Heart left ventricle (tissue), 16 donors: ENCODE results near the gene MAP3K20. TPM values are rescaled to one million over a fixed set of nuclear protein-coding genes. Genes with fewer than 3 reads are reported as not detected.
"Not testable (repeated sequence)": the region's sequence is repeated elsewhere in the genome, so short reads cannot be mapped to it uniquely, and the experiment has no call there.

Source experiments
- ATAC-seq, 4 donors: fragments of 200-7000 bp; cut with Tn5 transposase; one replicate each; pipeline ENCODE4 v1.9.1; 2020 to 2022; ENCODE audit warnings: moderate library complexity in 4 of 4, mild to moderate bottlenecking in 3 of 4, moderate number of reproducible peaks in 1 of 4
- DNase-seq, 5 donors: peaks; one replicate each; pipeline ENCODE4 v3.0.0-alpha.2; 2020
- H3K27ac ChIP-seq, 12 donors: fragments of 200-600 bp; sonication (generic) in 4 of 12; one replicate each; pipeline versions ENCODE4 v1.5.0 to v1.8.0; 2016 to 2022; ENCODE audit warnings: mild to moderate bottlenecking in 2 of 12
- H3K27me3 ChIP-seq, 9 donors: fragments of 200-600 bp; sonication (generic) in 2 of 9; one replicate each; pipeline versions ENCODE4 v1.5.1 to v1.8.0; 2016 to 2022; ENCODE audit warnings: mild to moderate bottlenecking in 3 of 9
- H3K36me3 ChIP-seq, 9 donors: fragments of 200-600 bp; sonication (generic) in 2 of 9; one replicate each; pipeline versions ENCODE4 v1.5.0 to v1.8.0; 2018 to 2022; ENCODE audit warnings: mild to moderate bottlenecking in 2 of 9
- H3K4me1 ChIP-seq, 12 donors: fragments of 200-600 bp; sonication (generic) in 4 of 12; one replicate each; pipeline versions ENCODE4 v1.5.0 to v1.8.0; 2016 to 2022; ENCODE audit warnings: mild to moderate bottlenecking in 3 of 12
- H3K4me3 ChIP-seq, 12 donors: fragments of 200-600 bp; sonication (generic) in 4 of 12; one replicate each; pipeline versions ENCODE4 v1.5.0 to v1.8.0; 2017 to 2022; ENCODE audit warnings: mild to moderate bottlenecking in 9 of 12, moderate library complexity in 4 of 12
- H3K9me3 ChIP-seq, 12 donors: fragments of 200-600 bp; sonication (generic) in 4 of 12; one replicate each; pipeline versions ENCODE4 v1.5.0 to v1.8.0; 2016 to 2022; ENCODE audit warnings: mild to moderate bottlenecking in 1 of 12
- POLR2A ChIP-seq, 2 donors: fragments of 450-650 bp; IDR thresholded peaks; one replicate each; pipeline ENCODE4 v1.6.1; 2017; ENCODE audit warnings: antibody characterized with exemption in 2 of 2, mild to moderate bottlenecking in 2 of 2, moderate library complexity in 2 of 2
- WGBS, 4 donors: extraction: QIAGEN DNeasy Blood & Tissue Kit in 2 of 4; methylation state at CpG; one replicate each; pipeline versions ENCODE4 v1.1.5 to v1.1.7; 2013 to 2018; 5-methylcytosine and 5-hydroxymethylcytosine counted together
- intact Hi-C, 10 donors: fragments of 100-400 bp; cut with DNase I; formaldehyde crosslinking; loops; one replicate each; pipeline versions ENCODE4 v1.11.1 to v1.14.2; 2022
- polyA plus RNA-seq, 2 donors: library from polyadenylated mRNA; stranded (reverse); fragments of 200-250 nt; gene quantifications; one replicate each; pipeline ENCODE4 v1.2.3, GENCODE V29; 2013
- total RNA-seq, 9 donors: library from RNA; depleted of rRNA in 2 of 9; stranded (reverse); fragments of >200 nt in 2 of 9; fragmentation: NEBNext Ultra II Directional in 3 of 9; extraction: Animal tissue kit (Norgen Biotek cat#: 25700) in 3 of 9; gene quantifications; one replicate each; pipeline versions ENCODE4 v1.1.0 to v1.2.4, GENCODE V29; 2016 to 2023
- TF ChIP-seq, protein P1 (sequence below), 12 donors: fragments of 200-600 bp; sonication (generic) in 4 of 12; IDR thresholded peaks; one replicate each; pipeline versions ENCODE4 v1.5.0 to v1.8.0; 2018 to 2022; ENCODE audit warnings: antibody characterized with exemption in 12 of 12, mild to moderate bottlenecking in 5 of 12
- donor health status: ischemic (EF 13 %, LVEDD 7.1; RV severe dilation, severe dysfunction).
- donor health status: healthy with polysubstance abuse.
- donor health status: DM: no; HTN: yes; CAD: no.
- donor health status: DM: no; HTN: no; CAD: no.
- donor health status: ischemic (EF 25% LVEDD 6.9; RV normal size, moderate dysfunction).
- donor health status: ischemic (EF 25% LVEDD 5.7; RV mildly dilated, moderate dysfunction).
- donor health status: healthy.
- donor health status: DM: yes; HTN: yes; CAD: no.
- donor health status: ischemic (EF 35%, LVEDD 5.7; RV mildly dilated, moderate dysfunction).
- donor health status: nonischemic (EF 11% LVEDD 7.7; RV severe dilation, severe dysfunction).
- donor health status: DM: yes; HTN: yes; CAD: no.
- donor health status: PGD.
- donor health status: ischemic (EF 29% LVEDD 5.4; RV normal size, mild dysfunction).
- donor health status: nonischemic (EF 23%, LVEDD 6.1; RV moderate dilation, normal function).

MAP3K20 gene
- total and polyA plus RNA-seq, 11 donors = 98.6 to 487 (median 355) TPM

DNA sequence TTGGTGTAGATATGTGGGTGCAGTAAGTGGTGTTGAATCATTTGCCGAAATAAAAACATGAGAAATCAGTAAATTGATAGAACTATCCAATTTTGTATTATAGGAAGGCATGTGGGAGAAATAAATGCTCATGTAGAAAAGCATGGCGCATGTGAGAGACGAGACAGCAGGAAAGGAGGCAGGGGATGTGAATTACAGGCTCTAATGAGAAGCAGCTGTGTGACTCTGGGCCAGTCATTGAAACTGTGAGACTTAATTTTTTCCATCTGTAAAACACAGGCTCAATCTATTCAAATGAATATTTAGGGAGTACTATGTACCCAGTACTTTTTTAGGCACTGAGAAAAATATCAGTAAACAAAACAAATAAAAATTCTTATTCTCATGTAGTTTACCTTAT lies 42.6 kb upstream of the MAP3K20 start:
- Histone ChIP-seq H3K9me3 (no peaks in the 10 kb centered on the region), H3K4me3 (no peak overlapping the region), H3K36me3 (peaks cover 0 to 4% (median 0%) of the 10 kb centered on the region in 9 donors), H3K4me1 (peaks cover 0 to 50% (median 24%) of the 10 kb centered on the region in 12 donors), H3K27ac (no peak overlapping the region), H3K27me3 (no peaks in the 10 kb centered on the region)
- DNase-seq = no peak
- 90 to 97% (median 95%) methylated on average over 3 of the region's 3 CpGs for WGBS, 4 donors
- intact Hi-C loops = loop anchor here in 2 of 10 donors (5.0 kb wide), 1 partner anchor 39 kb away; no protein-coding TSS in a partner anchor
- ATAC-seq = no peak
- TF ChIP-seq POLR2A (IDR thresholded peaks at IDR 0.05) = no peak
- TF ChIP-seq, protein P1, sequence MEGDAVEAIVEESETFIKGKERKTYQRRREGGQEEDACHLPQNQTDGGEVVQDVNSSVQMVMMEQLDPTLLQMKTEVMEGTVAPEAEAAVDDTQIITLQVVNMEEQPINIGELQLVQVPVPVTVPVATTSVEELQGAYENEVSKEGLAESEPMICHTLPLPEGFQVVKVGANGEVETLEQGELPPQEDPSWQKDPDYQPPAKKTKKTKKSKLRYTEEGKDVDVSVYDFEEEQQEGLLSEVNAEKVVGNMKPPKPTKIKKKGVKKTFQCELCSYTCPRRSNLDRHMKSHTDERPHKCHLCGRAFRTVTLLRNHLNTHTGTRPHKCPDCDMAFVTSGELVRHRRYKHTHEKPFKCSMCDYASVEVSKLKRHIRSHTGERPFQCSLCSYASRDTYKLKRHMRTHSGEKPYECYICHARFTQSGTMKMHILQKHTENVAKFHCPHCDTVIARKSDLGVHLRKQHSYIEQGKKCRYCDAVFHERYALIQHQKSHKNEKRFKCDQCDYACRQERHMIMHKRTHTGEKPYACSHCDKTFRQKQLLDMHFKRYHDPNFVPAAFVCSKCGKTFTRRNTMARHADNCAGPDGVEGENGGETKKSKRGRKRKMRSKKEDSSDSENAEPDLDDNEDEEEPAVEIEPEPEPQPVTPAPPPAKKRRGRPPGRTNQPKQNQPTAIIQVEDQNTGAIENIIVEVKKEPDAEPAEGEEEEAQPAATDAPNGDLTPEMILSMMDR (IDR thresholded peaks at IDR 0.05) = no peak

GRCh38 chr2:173034143-173034542 lies 41.5 kb upstream of the MAP3K20 start:
- intact Hi-C loops = loop anchor here in 2 of 10 donors (5.0 kb wide), 1 partner anchor 38 kb away; no protein-coding TSS in a partner anchor
- DNase-seq (peak in 2 of 5 donors; percentile 47 to 51), ATAC-seq (peak in 2 of 4 donors; percentile 29 to 30)
- peaks cover 0 to 4% (median 0%) of the 10 kb centered on the region in 9 donors for H3K36me3 ChIP-seq
- H3K27ac ChIP-seq = peak overlapping the region in 4 of 12 donors; percentile 2 to 44 (median 16)
- H3K27me3 ChIP-seq = no peaks in the 10 kb centered on the region
- H3K4me1 ChIP-seq = peaks cover 0 to 42% (median 16%) of the 10 kb centered on the region in 12 donors
- H3K4me3 ChIP-seq = no peak overlapping the region
- no peaks in the 10 kb centered on the region for H3K9me3 ChIP-seq
- no peak for TF ChIP-seq POLR2A (IDR thresholded peaks at IDR 0.05)
- TF ChIP-seq, protein P1 (IDR thresholded peaks at IDR 0.05) = no peak
- WGBS, 4 donors = 43 to 65% (median 48%) methylated on average over 7 of the region's 7 CpGs

- H3K27ac ChIP-seq = peak overlapping the region in 11 of 12 donors; percentile 4 to 88 (median 64)
Observed at GRCh38 chr2:173037245-173038120, 38.2 kb upstream of the MAP3K20 start.

GRCh38 chr2:173038257-173038656 lies 37.4 kb upstream of the MAP3K20 start:
- DNase-seq, ATAC-seq, H3K4me3 ChIP-seq, H3K36me3 ChIP-seq, H3K9me3 ChIP-seq, H3K27me3 ChIP-seq: not testable (repeated sequence)
- Histone ChIP-seq H3K4me1 (peaks cover 0 to 33% (median 15%) of the 10 kb centered on the region in 12 donors), H3K27ac (peak overlapping the region in 10 of 12 donors; percentile 41 to 88 (median 64))
- 68 to 76% (median 70%) methylated on average over 2 of the region's 2 CpGs for WGBS, 4 donors
- intact Hi-C loops = loop anchor here in 2 of 10 donors (5.0 kb wide), 1 partner anchor 34 kb away; no protein-coding TSS in a partner anchor

More at GRCh38 chr2:173037245-173038120, 38.2 kb upstream of the MAP3K20 start:
- WGBS, 4 donors = 33 to 36% (median 35%) methylated on average over 12 of the region's 12 CpGs
- Histone ChIP-seq H3K4me3 (no peak overlapping the region), H3K9me3 (no peaks in the 10 kb centered on the region), H3K36me3 (no peaks in the 10 kb centered on the region), H3K27me3 (no peaks in the 10 kb centered on the region), H3K4me1 (peaks cover 0 to 33% (median 14%) of the 10 kb centered on the region in 12 donors)
- TF ChIP-seq, protein P1 (IDR thresholded peaks at IDR 0.05) = no peak
- no peak for TF ChIP-seq POLR2A (IDR thresholded peaks at IDR 0.05)
- peak in 3 of 5 donors; percentile 17 to 60 (median 47) for DNase-seq
- intact Hi-C loops = loop anchor here in 2 of 10 donors (5.0 kb wide), 1 partner anchor 35 kb away; no protein-coding TSS in a partner anchor
- ATAC-seq = peak; percentile 76 to 88 (median 84)
